GM21526 (cell line): ENCODE measurements around the gene CLCN6.

ENCODE experiments used
- ATAC-seq: cut with Tn5 transposase; IDR thresholded peaks from one replicate; pipeline ENCODE4 v1.9.1; 2021; ENCODE audit warnings: moderate library complexity; ENCODE audit not compliant: unreplicated experiment, low FRiP score

CLCN6 gene

GRCh38 chr1:11823366-11824137 is 17.6 kb downstream of the CLCN6 start:
- ATAC-seq = no peak

GRCh38 chr1:11825131-11825530 is 19.1 kb downstream of the CLCN6 start:
- no peak for ATAC-seq

- ATAC-seq = no peak
Observed at GRCh38 chr1:11826946-11827345, 21.0 kb downstream of the CLCN6 start.

- ATAC-seq = no peak
Observed at GRCh38 chr1:11828511-11828910, 22.5 kb downstream of the CLCN6 start.

GRCh38 chr1:11831945-11832725 is 26.1 kb downstream of the CLCN6 start:
- no peak for ATAC-seq

- ATAC-seq = no peak
Observed at GRCh38 chr1:11833497-11833896, 27.5 kb downstream of the CLCN6 start.

GRCh38 chr1:11833900-11834299 is 27.9 kb downstream of the CLCN6 start:
- ATAC-seq = no peak

GRCh38 chr1:11835441-11836225 is 29.6 kb downstream of the CLCN6 start:
- ATAC-seq = no peak

- ATAC-seq = no peak
Observed at GRCh38 chr1:11836955-11837766, 31.2 kb downstream of the CLCN6 start.

- no peak for ATAC-seq
Observed at GRCh38 chr1:11837767-11838348, 31.9 kb downstream of the CLCN6 start.

- ATAC-seq = no peak
Observed at GRCh38 chr1:11838349-11839272, 32.6 kb downstream of the CLCN6 start.

GRCh38 chr1:11839727-11840705 is 34.0 kb downstream of the CLCN6 start:
- no peak for ATAC-seq

- no peak for ATAC-seq
Observed at GRCh38 chr1:11841245-11842153, 35.5 kb downstream of the CLCN6 start.

GRCh38 chr1:11842154-11843041 is 36.4 kb downstream of the CLCN6 start:
- no peak for ATAC-seq

GRCh38 chr1:11845641-11846335 is 39.8 kb downstream of the CLCN6 start:
- ATAC-seq = no peak
